ENCODE measurements around the gene MYBPC3. TPM values are rescaled to one million over a fixed set of nuclear protein-coding genes. Genes with fewer than 3 reads are reported as not detected.

Gene MYBPC3
- 0.02 to 0.10 TPM (median 0.06 TPM) in 5 replicates for total RNA-seq (2022; extraction: Qiagen RNA extraction; ENCODE audit: low read depth)

GRCh38 chr11:47352556-47352955, at the start of gene MYBPC3:
MYBPC3 (minus strand) TSS chr11:47352702; CDS start chr11:47352647, 55 bp downstream.

GRCh38 chr11:47378010-47378835, 25.7 kb upstream of the MYBPC3 start, which contains the start of gene SPI1:
SPI1 (minus strand) TSS chr11:47378547; CDS start chr11:47378353, 194 bp downstream.

Other genes starting within 250 kb of the MYBPC3 start
- gene ARFGAP2, start 175.8 kb downstream of the MYBPC3 start, total RNA-seq (2022; extraction: Qiagen RNA extraction; ENCODE audit: low read depth) = 25.9 to 36.5 TPM (median 26.6 TPM) in 5 replicates
- gene PACSIN3, start 166.3 kb downstream of the MYBPC3 start, total RNA-seq (2022; extraction: Qiagen RNA extraction; ENCODE audit: low read depth) = 23.4 to 32.4 TPM (median 27.0 TPM) in 5 replicates
- gene DDB2, start 137.7 kb downstream of the MYBPC3 start, total RNA-seq (2022; extraction: Qiagen RNA extraction; ENCODE audit: low read depth) = 76.4 to 93.2 TPM (median 83.3 TPM) in 5 replicates
- gene ACP2, start 103.9 kb downstream of the MYBPC3 start, total RNA-seq (2022; extraction: Qiagen RNA extraction; ENCODE audit: low read depth) = 21.5 to 31.5 TPM (median 22.8 TPM) in 5 replicates
- 7.0 to 14.2 TPM (median 12.7 TPM) in 5 replicates for gene NR1H3, start 94.7 kb downstream of the MYBPC3 start, total RNA-seq (2022; extraction: Qiagen RNA extraction; ENCODE audit: low read depth)
- 18.5 to 24.3 TPM (median 21.0 TPM) in 5 replicates for gene MADD, start 82.6 kb downstream of the MYBPC3 start, total RNA-seq (2022; extraction: Qiagen RNA extraction; ENCODE audit: low read depth)
- 0.15 TPM in 1 of 5 replicates, not detected in the others for gene SPI1, start 25.8 kb upstream of the MYBPC3 start, total RNA-seq (2022; extraction: Qiagen RNA extraction; ENCODE audit: low read depth)
- gene SLC39A13, start 55.9 kb upstream of the MYBPC3 start, total RNA-seq (2022; extraction: Qiagen RNA extraction; ENCODE audit: low read depth) = 49.5 to 58.9 TPM (median 53.1 TPM) in 5 replicates
- gene PSMC3, start 73.7 kb upstream of the MYBPC3 start, total RNA-seq (2022; extraction: Qiagen RNA extraction; ENCODE audit: low read depth) = 180 to 224 TPM (median 193 TPM) in 5 replicates
- 0.07 to 0.10 TPM in 2 of 5 replicates, not detected in the others for gene RAPSN, start 96.4 kb upstream of the MYBPC3 start, total RNA-seq (2022; extraction: Qiagen RNA extraction; ENCODE audit: low read depth)
- gene CELF1, start 200.4 kb upstream of the MYBPC3 start, total RNA-seq (2022; extraction: Qiagen RNA extraction; ENCODE audit: low read depth) = 41.4 to 50.5 TPM (median 49.2 TPM) in 5 replicates
- gene PTPMT1, start 212.9 kb upstream of the MYBPC3 start, total RNA-seq (2022; extraction: Qiagen RNA extraction; ENCODE audit: low read depth) = 63.3 to 79.2 TPM (median 76.2 TPM) in 5 replicates
- 17.4 to 19.9 TPM (median 18.5 TPM) in 5 replicates for gene KBTBD4, start 226.3 kb upstream of the MYBPC3 start, total RNA-seq (2022; extraction: Qiagen RNA extraction; ENCODE audit: low read depth)
- gene NDUFS3, start 226.4 kb upstream of the MYBPC3 start, total RNA-seq (2022; extraction: Qiagen RNA extraction; ENCODE audit: low read depth) = 111 to 148 TPM (median 135 TPM) in 5 replicates
- gene FAM180B, start 234.0 kb upstream of the MYBPC3 start, total RNA-seq (2022; extraction: Qiagen RNA extraction; ENCODE audit: low read depth) = not detected in 5 replicates
- gene C1QTNF4, start 241.7 kb upstream of the MYBPC3 start, total RNA-seq (2022; extraction: Qiagen RNA extraction; ENCODE audit: low read depth) = 0.07 to 0.09 TPM in 2 of 5 replicates, not detected in the others